NB4 (cell line): ENCODE data around the gene ACACA.

Experiments used
- MYC ChIP-seq: IDR thresholded peaks from 2 replicates; pipeline ENCODE4 v1.6.1; 2011; ENCODE audit warnings: low read depth, low read length
- TF ChIP-seq, protein P1 (sequence below): IDR thresholded peaks from one replicate; pipeline ENCODE4 v1.5.1; 2012; ENCODE audit warnings: low read depth, low read length
- TF ChIP-seq, protein P2 (sequence below): IDR thresholded peaks from 2 replicates; pipeline ENCODE4 v1.6.1; 2011; ENCODE audit warnings: low read depth, low read length

DNA sequence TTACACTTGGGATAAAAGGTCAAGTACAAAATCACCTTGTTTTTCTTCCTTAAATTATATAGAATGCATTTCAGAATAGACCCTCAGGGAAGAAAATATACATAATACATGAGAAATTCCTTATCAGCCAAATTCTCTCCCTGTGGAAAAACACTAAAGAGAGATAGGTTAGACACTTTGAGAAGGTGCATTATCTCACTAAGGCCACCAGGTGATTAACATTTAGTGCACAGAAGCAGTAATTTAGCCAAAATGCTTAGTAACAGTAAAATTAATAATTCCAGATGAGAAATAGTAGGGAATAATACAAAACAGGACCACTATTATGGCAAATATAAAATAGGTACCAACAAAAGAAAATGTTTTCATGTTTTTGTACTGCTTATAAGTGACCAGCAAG is 216.1 kb downstream of the ACACA start:
- TF ChIP-seq, protein P1, sequence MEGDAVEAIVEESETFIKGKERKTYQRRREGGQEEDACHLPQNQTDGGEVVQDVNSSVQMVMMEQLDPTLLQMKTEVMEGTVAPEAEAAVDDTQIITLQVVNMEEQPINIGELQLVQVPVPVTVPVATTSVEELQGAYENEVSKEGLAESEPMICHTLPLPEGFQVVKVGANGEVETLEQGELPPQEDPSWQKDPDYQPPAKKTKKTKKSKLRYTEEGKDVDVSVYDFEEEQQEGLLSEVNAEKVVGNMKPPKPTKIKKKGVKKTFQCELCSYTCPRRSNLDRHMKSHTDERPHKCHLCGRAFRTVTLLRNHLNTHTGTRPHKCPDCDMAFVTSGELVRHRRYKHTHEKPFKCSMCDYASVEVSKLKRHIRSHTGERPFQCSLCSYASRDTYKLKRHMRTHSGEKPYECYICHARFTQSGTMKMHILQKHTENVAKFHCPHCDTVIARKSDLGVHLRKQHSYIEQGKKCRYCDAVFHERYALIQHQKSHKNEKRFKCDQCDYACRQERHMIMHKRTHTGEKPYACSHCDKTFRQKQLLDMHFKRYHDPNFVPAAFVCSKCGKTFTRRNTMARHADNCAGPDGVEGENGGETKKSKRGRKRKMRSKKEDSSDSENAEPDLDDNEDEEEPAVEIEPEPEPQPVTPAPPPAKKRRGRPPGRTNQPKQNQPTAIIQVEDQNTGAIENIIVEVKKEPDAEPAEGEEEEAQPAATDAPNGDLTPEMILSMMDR: no peak
- TF ChIP-seq, protein P2, sequence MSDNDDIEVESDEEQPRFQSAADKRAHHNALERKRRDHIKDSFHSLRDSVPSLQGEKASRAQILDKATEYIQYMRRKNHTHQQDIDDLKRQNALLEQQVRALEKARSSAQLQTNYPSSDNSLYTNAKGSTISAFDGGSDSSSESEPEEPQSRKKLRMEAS: no peak
- no peak for TF ChIP-seq MYC
